GM21360 (cell line): ENCODE measurements around the gene CYLD.

Source experiments
- ATAC-seq: cut with Tn5 transposase; IDR thresholded peaks from one replicate; pipeline ENCODE4 v1.9.1; 2021; ENCODE audit warnings: mild to moderate bottlenecking, moderate library complexity; ENCODE audit not compliant: unreplicated experiment

Gene CYLD

GRCh38 chr16:50814541-50814940 is 72.7 kb downstream of the CYLD start:
- ATAC-seq, result no peak

- no peak for ATAC-seq
Measured at GRCh38 chr16:50815382-50815781, 73.5 kb downstream of the CYLD start.

- no peak for ATAC-seq
Measured at GRCh38 chr16:50816901-50817555, 75.1 kb downstream of the CYLD start.

- no peak for ATAC-seq
Measured at GRCh38 chr16:50818380-50818779, 76.5 kb downstream of the CYLD start.

GRCh38 chr16:50819706-50820105 is 77.8 kb downstream of the CYLD start:
- no peak for ATAC-seq

GRCh38 chr16:50820225-50820624 is 78.3 kb downstream of the CYLD start:
- no peak for ATAC-seq

GRCh38 chr16:50821586-50821985 is 79.7 kb downstream of the CYLD start:
- no peak for ATAC-seq

GRCh38 chr16:50822671-50823070 is 80.8 kb downstream of the CYLD start:
- no peak for ATAC-seq

- no peak for ATAC-seq
Measured at GRCh38 chr16:50826797-50827316, 85.0 kb downstream of the CYLD start.

- no peak for ATAC-seq
Measured at GRCh38 chr16:50828164-50828702, 86.3 kb downstream of the CYLD start.

- ATAC-seq, result no peak
Measured at GRCh38 chr16:50830698-50831097, 88.8 kb downstream of the CYLD start.

GRCh38 chr16:50831751-50832150 is 89.9 kb downstream of the CYLD start:
- ATAC-seq, result no peak

GRCh38 chr16:50833929-50834328 is 92.0 kb downstream of the CYLD start:
- ATAC-seq, result no peak

GRCh38 chr16:50834701-50835100 is 92.8 kb downstream of the CYLD start:
- no peak for ATAC-seq

GRCh38 chr16:50835358-50836060 is 93.6 kb downstream of the CYLD start:
- ATAC-seq, result no peak

- no peak for ATAC-seq
Measured at GRCh38 chr16:50836121-50836621, 94.3 kb downstream of the CYLD start.

- ATAC-seq, result no peak
Measured at GRCh38 chr16:50837324-50837723, 95.4 kb downstream of the CYLD start.

- ATAC-seq, result no peak
Measured at GRCh38 chr16:50838165-50838564, 96.3 kb downstream of the CYLD start.

GRCh38 chr16:50838885-50839284 is 97.0 kb downstream of the CYLD start:
- ATAC-seq, result no peak

GRCh38 chr16:50839356-50839755 is 97.5 kb downstream of the CYLD start:
- no peak for ATAC-seq

GRCh38 chr16:50839920-50840729 is 98.2 kb downstream of the CYLD start:
- no peak for ATAC-seq
